HG03060 (cell line): ENCODE measurements around the gene SOHLH1.

Source experiments
- ATAC-seq: cut with Tn5 transposase; IDR thresholded peaks from one replicate; pipeline ENCODE4 v1.9.1; 2021; ENCODE audit warnings: low read depth, moderate number of reproducible peaks; ENCODE audit not compliant: unreplicated experiment

The SOHLH1 gene

GRCh38 chr9:135662758-135663450 is 36.4 kb downstream of the SOHLH1 start, which contains the start of gene LCN9:
LCN9 (plus strand) TSS chr9:135663309; CDS start chr9:135663322, 13 bp downstream.
- ATAC-seq: no peak

- ATAC-seq: no peak
These were observed 37.3 kb downstream of the SOHLH1 start for GRCh38 chr9:135661816-135662560.

- no peak for ATAC-seq
These were observed 38.9 kb downstream of the SOHLH1 start for GRCh38 chr9:135660407-135660806.

DNA sequence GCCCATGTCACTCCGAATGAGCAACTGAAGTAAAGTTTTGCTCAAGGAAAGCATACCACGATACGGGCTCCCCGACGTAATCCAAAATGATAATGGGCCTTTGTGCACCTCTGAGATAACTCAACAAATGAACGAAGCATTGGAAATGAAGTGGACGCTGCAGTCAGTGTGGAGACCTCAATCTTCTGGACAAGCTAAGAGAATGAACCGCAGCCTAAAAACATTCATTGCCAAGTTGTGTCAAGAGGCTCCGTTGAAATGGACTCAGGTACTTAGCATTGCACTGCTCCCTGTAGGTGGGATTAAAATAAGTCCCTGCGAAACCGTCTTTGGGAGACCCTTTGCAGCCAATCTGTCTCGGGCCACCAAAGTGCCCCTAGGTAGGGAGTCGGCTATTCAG is 40.0 kb downstream of the SOHLH1 start:
- ATAC-seq: no peak

DNA sequence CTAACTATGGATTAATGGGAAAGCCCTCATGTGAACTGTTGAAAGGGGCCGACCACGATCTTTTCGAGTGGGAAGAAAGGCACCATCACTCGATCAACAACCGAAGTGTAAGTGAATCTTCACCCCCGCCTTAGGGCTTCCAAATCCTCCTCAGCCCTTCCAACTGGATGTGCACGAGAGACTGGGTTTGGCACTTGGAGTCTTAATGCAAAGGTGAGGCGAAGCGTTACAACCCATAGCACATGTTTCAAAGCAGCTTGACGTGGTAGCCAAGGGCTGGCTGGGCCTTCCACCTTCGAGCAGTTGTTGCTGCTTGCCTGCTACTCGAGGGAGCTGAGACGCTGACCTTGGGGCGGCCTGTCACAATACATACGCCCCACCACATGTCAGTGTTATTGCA is 41.9 kb downstream of the SOHLH1 start:
- no peak for ATAC-seq

- ATAC-seq: no peak
These were observed 44.0 kb downstream of the SOHLH1 start for GRCh38 chr9:135655317-135655716.

- no peak for ATAC-seq
These were observed 48.9 kb downstream of the SOHLH1 start for GRCh38 chr9:135650408-135650807.

- no peak for ATAC-seq
These were observed 49.8 kb downstream of the SOHLH1 start for GRCh38 chr9:135649508-135649907.

GRCh38 chr9:135648494-135649410 is 50.5 kb downstream of the SOHLH1 start:
- ATAC-seq: no peak

- no peak for ATAC-seq
These were observed 51.4 kb downstream of the SOHLH1 start for GRCh38 chr9:135647884-135648283.

DNA sequence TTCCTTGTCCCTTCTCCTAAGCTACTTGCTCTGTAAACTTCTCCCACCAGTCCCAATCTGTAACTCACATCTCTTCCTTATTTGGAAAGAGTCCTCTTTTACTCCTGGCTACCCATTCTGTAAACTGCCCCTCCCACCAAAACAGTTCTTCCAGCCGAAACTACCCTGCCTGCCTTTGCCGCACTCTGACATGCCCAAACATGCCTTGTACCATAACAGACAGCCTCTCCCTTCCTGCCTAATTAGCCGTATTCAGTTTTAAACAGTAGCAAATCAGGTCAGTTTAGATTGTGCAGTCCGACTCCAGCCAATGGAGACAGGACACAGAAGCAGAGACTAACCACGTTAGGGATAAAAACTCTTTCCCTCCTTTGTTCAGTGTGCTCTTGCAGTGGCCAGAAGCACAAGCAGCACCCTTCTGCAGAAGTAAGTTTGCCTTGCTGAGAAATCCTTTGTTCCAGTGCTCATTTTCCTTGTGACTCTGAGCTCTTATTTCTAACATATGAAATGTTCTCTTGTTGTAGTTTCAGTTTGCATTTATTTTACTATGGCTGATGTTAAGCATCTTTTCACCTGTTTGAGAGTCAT is 54.6 kb downstream of the SOHLH1 start:
- no peak for ATAC-seq
